ENCODE data around the gene LRRN4. TPM values are rescaled to one million over a fixed set of nuclear protein-coding genes. Genes with fewer than 3 reads are reported as not detected.
"Not testable (repeated sequence)": the region's sequence is repeated elsewhere in the genome, so short reads cannot be mapped to it uniquely, and the experiment has no call there.

Gene LRRN4
- polyA plus RNA-seq, 4 donors: 0.06 to 0.15 TPM; not detected in 2

DNA sequence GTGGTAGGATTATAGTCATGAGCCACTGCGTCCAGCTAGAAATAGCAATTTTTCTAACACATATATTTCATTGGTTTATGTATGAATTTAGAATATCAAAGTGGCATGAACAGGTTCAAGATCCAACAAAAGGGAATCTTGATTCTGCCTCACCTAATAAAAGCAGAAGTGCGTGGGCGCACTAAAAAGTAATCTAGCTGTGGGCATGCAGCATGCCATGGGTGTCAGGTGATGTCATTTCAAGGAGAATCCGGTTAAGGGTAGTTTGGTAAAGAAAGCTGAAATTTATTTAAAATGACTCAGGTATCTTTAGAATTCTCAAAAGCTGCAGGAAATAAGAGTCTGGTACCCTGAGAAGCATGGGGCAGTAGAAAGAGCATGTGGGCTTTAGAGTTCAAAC is 17.6 kb downstream of the LRRN4 start:
- no peak for DNase-seq
- WGBS, 3 donors: 96 to 98% (median 98%) methylated on average over 4 of the region's 4 CpGs
- Histone ChIP-seq H3K27ac (ENCODE audit: low read depth in 1 of 3, low read length in 2 of 3) (no peak overlapping the region), H3K4me1 (ENCODE audit: control insufficient read depth in 3 of 3, insufficient read depth in 2 of 3, low read depth in 1 of 3, low read length in 2 of 3) (no peaks in the 10 kb centered on the region), H3K4me3 (ENCODE audit: low read depth in 1 of 3, low read length in 3 of 3) (no peak overlapping the region), H3K9me3 (ENCODE audit: control insufficient read depth in 2 of 2, insufficient read depth in 1 of 2, low read depth in 1 of 2, low read length in 1 of 2) (no peaks in the 10 kb centered on the region), H3K36me3 (ENCODE audit: control insufficient read depth in 3 of 3, insufficient read depth in 2 of 3, low read depth in 1 of 3, low read length in 3 of 3) (peaks cover 22 to 37% (median 33%) of the 10 kb centered on the region in 3 donors), H3K27me3 (ENCODE audit: control insufficient read depth in 3 of 3, insufficient read depth in 3 of 3, low read length in 3 of 3) (no peaks in the 10 kb centered on the region)
- no peak for FAIRE-seq

DNA sequence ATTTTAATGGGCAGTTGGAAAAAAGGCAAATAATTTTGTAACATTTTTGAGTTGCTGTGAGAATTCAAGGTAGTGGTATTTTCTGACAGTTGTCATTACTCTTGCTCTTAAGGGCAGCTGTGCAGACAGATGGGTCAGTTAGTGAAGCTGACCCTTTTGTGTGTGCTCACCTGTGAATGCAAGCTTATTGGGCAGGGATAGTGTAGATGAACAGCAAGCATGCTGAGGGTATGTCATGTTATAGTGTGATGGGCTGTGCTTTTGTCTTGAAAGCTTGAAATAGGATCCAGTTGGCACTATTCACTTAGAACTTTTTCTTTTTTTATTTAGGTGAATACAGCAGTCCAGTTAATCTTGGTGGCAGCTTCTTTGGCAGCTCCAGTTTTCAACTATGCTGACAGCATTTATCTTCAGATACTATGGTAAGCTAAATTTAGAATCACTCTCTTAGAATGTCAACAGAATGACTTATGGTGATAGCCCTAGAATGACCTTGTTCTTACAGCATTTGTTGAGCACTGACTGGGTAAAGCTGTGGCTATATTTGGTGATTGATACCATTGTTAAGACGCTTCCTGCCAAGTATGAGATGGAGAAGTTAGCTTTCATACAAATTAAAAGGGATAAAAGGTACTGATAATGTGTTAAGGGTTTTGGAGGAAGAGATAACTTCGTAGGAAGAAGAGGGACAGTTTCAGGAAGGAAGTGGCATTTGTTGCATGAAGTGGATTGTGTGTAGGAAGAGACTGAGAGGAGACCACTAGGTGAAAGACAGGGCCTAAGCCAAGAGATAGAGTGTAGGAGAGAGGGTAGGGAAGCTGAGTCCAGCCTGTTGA is 19.5 kb downstream of the LRRN4 start:
- Histone ChIP-seq H3K9me3 (ENCODE audit: control insufficient read depth in 2 of 2, insufficient read depth in 1 of 2, low read depth in 1 of 2, low read length in 1 of 2) (no peaks in the 10 kb centered on the region), H3K27ac (ENCODE audit: low read depth in 1 of 3, low read length in 2 of 3) (no peak overlapping the region), H3K36me3 (ENCODE audit: control insufficient read depth in 3 of 3, insufficient read depth in 2 of 3, low read depth in 1 of 3, low read length in 3 of 3) (peaks cover 13 to 34% (median 22%) of the 10 kb centered on the region in 3 donors), H3K4me1 (ENCODE audit: control insufficient read depth in 3 of 3, insufficient read depth in 2 of 3, low read depth in 1 of 3, low read length in 2 of 3) (no peaks in the 10 kb centered on the region), H3K4me3 (ENCODE audit: low read depth in 1 of 3, low read length in 3 of 3) (no peak overlapping the region), H3K27me3 (ENCODE audit: control insufficient read depth in 3 of 3, insufficient read depth in 3 of 3, low read length in 3 of 3) (no peaks in the 10 kb centered on the region)
- DNase-seq: no peak
- no peak for FAIRE-seq
- 57 to 74% (median 63%) methylated on average over 2 of the region's 2 CpGs for WGBS, 3 donors

DNA sequence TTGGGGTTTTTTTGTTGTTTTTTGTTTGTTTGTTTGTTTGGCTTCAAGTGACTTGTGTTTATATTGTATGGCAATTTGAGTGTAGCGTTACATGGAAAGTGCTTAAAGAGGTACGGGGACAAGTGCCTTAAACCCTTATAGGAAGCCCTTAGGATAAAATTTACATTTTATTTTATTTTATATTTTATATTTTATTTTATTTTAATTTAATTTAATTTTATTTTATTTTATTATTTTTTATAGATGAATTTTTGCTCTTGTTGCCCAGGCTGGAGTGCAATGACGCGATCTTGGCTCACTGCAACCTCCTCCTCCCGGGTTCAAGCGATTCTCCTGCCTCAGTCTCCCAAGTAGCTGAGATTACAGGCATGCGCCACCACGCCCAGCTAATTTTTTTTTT is 21.0 kb downstream of the LRRN4 start:
- H3K9me3 ChIP-seq (ENCODE audit: control insufficient read depth in 2 of 2, insufficient read depth in 1 of 2, low read depth in 1 of 2, low read length in 1 of 2); H3K4me3 ChIP-seq (ENCODE audit: low read depth in 1 of 3, low read length in 3 of 3); H3K27ac ChIP-seq (ENCODE audit: low read depth in 1 of 3, low read length in 2 of 3); H3K27me3 ChIP-seq (ENCODE audit: control insufficient read depth in 3 of 3, insufficient read depth in 3 of 3, low read length in 3 of 3); H3K4me1 ChIP-seq (ENCODE audit: control insufficient read depth in 3 of 3, insufficient read depth in 2 of 3, low read depth in 1 of 3, low read length in 2 of 3); DNase-seq; FAIRE-seq: not testable (repeated sequence)
- peaks cover 13 to 30% (median 22%) of the 10 kb centered on the region in 3 donors for H3K36me3 ChIP-seq (ENCODE audit: control insufficient read depth in 3 of 3, insufficient read depth in 2 of 3, low read depth in 1 of 3, low read length in 3 of 3)
- 91 to 96% (median 95%) methylated on average over 8 of the region's 8 CpGs for WGBS, 3 donors

DNA sequence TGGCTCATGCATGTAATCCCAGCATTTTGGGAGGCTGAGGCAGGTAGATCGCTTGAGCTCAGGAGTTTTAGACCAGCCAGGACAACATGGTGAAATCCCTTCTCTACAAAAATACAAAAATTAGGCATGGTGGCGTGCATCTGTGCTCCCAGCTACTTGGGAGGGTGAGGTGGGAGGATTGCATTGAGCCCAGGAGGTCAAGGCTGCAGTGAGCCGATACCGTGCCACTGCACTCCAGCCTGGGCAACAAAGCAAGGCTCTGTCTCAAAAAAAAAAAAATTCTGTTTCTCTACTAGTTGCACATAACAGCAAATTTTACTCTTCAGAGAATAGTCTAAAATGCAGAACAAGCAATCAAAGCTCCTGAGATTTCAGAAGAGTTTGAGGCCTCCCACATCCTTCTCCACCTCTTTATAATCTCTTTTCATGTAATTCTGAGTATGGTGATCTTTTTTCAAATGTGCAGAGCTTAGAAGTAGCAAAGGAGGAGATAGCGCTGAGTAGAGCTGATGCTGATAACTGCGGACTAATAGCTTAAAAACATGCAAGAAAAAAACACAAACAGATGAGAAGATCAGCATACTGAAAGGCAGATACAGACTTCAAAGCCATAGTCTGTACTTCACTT is 23.3 kb downstream of the LRRN4 start:
- Histone ChIP-seq H3K36me3 (ENCODE audit: control insufficient read depth in 3 of 3, insufficient read depth in 2 of 3, low read depth in 1 of 3, low read length in 3 of 3) (peaks cover 13 to 30% (median 18%) of the 10 kb centered on the region in 3 donors), H3K27ac (ENCODE audit: low read depth in 1 of 3, low read length in 2 of 3) (no peak overlapping the region), H3K4me1 (ENCODE audit: control insufficient read depth in 3 of 3, insufficient read depth in 2 of 3, low read depth in 1 of 3, low read length in 2 of 3) (no peaks in the 10 kb centered on the region), H3K27me3 (ENCODE audit: control insufficient read depth in 3 of 3, insufficient read depth in 3 of 3, low read length in 3 of 3) (no peaks in the 10 kb centered on the region), H3K9me3 (ENCODE audit: control insufficient read depth in 2 of 2, insufficient read depth in 1 of 2, low read depth in 1 of 2, low read length in 1 of 2) (no peaks in the 10 kb centered on the region), H3K4me3 (ENCODE audit: low read depth in 1 of 3, low read length in 3 of 3) (no peak overlapping the region)
- WGBS, 3 donors: 83 to 84% (median 84%) methylated on average over 6 of the region's 6 CpGs
- FAIRE-seq (no peak), DNase-seq (no peak)

DNA sequence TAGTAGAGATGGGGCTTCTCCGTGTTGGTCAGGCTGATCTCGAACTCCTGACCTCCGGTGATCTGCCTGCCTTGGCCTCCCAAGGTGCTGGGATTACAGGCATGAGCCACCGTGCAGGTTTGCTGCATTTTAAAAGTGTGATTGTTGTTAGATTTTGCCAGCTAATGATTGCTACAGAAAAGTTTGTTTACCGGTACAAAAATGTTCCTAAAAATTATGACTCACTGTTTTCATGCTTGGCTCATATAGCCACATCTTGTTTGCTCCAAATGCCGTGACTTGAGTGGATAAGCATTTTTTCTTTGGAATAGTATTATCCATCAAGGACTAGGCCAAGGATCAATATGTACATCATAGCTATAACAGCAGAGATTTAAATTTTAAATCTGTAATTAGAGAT is 24.3 kb downstream of the LRRN4 start:
- H3K4me1 ChIP-seq (ENCODE audit: control insufficient read depth in 3 of 3, insufficient read depth in 2 of 3, low read depth in 1 of 3, low read length in 2 of 3): no peaks in the 10 kb centered on the region

DNA sequence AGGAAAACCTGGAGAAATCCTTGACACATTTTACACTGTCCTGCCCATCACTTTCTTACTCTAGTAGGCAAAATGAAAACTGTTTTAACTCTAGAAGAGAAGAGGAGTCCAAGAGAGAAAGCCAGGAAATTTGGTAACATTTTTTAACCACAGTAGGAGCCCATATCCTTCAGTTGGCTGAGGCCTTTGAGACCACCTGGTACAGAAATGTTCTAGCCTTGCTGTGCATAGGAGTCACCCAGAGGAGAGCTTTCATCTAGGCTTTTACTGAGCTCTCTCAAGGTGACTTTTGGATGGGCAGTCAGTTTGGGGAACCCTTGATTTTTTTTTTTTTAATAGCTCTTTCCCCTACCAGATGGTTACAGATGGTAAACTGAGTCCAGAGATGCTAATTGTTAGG is 25.0 kb downstream of the LRRN4 start:
- DNase-seq (no peak), FAIRE-seq (no peak)
- Histone ChIP-seq H3K27me3 (ENCODE audit: control insufficient read depth in 3 of 3, insufficient read depth in 3 of 3, low read length in 3 of 3) (no peaks in the 10 kb centered on the region), H3K4me1 (ENCODE audit: control insufficient read depth in 3 of 3, insufficient read depth in 2 of 3, low read depth in 1 of 3, low read length in 2 of 3) (no peaks in the 10 kb centered on the region), H3K9me3 (ENCODE audit: control insufficient read depth in 2 of 2, insufficient read depth in 1 of 2, low read depth in 1 of 2, low read length in 1 of 2) (peaks cover 0 to 12% of the 10 kb centered on the region in 2 donors), H3K4me3 (ENCODE audit: low read depth in 1 of 3, low read length in 3 of 3) (no peak overlapping the region), H3K27ac (ENCODE audit: low read depth in 1 of 3, low read length in 2 of 3) (no peak overlapping the region), H3K36me3 (ENCODE audit: control insufficient read depth in 3 of 3, insufficient read depth in 2 of 3, low read depth in 1 of 3, low read length in 3 of 3) (peaks cover 7 to 37% (median 22%) of the 10 kb centered on the region in 3 donors)

More for the DNA sequence above, 24.3 kb downstream of the LRRN4 start:
- peaks cover 0 to 5% of the 10 kb centered on the region in 2 donors for H3K9me3 ChIP-seq (ENCODE audit: control insufficient read depth in 2 of 2, insufficient read depth in 1 of 2, low read depth in 1 of 2, low read length in 1 of 2)
- DNase-seq (no peak), FAIRE-seq (no peak)
- H3K27ac ChIP-seq (ENCODE audit: low read depth in 1 of 3, low read length in 2 of 3): no peak overlapping the region
- H3K36me3 ChIP-seq (ENCODE audit: control insufficient read depth in 3 of 3, insufficient read depth in 2 of 3, low read depth in 1 of 3, low read length in 3 of 3): peaks cover 11 to 30% (median 21%) of the 10 kb centered on the region in 3 donors
- WGBS, 3 donors: 81 to 86% (median 86%) methylated on average over 6 of the region's 6 CpGs
- H3K27me3 ChIP-seq (ENCODE audit: control insufficient read depth in 3 of 3, insufficient read depth in 3 of 3, low read length in 3 of 3): no peaks in the 10 kb centered on the region
- no peak overlapping the region for H3K4me3 ChIP-seq (ENCODE audit: low read depth in 1 of 3, low read length in 3 of 3)

DNA sequence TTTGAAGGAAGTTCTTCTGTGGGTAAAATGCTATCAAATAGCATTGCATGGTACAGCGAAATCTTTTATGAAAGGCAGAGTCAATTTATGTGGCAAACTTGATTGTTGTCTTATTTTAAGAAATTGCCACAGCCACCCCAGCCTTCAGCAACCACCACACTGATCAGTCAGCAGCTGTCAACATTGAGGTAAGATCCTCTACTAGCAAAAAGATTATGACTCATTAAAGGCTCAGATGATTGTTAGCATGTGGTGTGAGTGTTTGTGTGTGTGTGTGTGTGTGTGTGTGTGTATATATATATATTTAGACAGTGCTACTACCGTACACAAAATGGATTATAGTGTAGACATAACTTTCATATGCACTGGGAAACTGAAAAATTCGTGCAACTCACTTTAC is 27.8 kb downstream of the LRRN4 start:
- no peak for FAIRE-seq
- peaks cover 3 to 35% (median 20%) of the 10 kb centered on the region in 3 donors for H3K36me3 ChIP-seq (ENCODE audit: control insufficient read depth in 3 of 3, insufficient read depth in 2 of 3, low read depth in 1 of 3, low read length in 3 of 3)

DNA sequence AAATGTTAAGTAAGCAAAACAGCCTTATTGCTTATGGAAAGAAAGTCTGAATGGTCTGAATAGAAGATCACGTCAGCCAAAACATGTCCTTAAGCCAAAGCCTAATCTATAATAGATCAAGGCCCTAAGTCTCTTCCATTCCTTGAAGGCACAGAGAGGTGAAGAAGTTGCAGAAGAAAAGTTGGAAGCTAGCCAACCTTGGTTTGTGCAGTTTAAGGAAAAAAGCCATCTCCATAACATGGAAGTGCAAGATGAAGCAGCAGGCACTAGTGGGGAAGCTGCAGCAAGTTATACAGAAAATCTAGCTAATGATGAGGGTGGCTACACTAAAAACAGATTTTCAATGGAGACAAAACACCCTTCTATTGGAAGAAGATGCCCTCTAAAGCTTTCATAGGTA is 29.1 kb downstream of the LRRN4 start:
- Histone ChIP-seq H3K4me1 (ENCODE audit: control insufficient read depth in 3 of 3, insufficient read depth in 2 of 3, low read depth in 1 of 3, low read length in 2 of 3) (no peaks in the 10 kb centered on the region), H3K36me3 (ENCODE audit: control insufficient read depth in 3 of 3, insufficient read depth in 2 of 3, low read depth in 1 of 3, low read length in 3 of 3) (peaks cover 3 to 35% (median 20%) of the 10 kb centered on the region in 3 donors), H3K27me3 (ENCODE audit: control insufficient read depth in 3 of 3, insufficient read depth in 3 of 3, low read length in 3 of 3) (no peaks in the 10 kb centered on the region), H3K9me3 (ENCODE audit: control insufficient read depth in 2 of 2, insufficient read depth in 1 of 2, low read depth in 1 of 2, low read length in 1 of 2) (peaks cover 0 to 19% of the 10 kb centered on the region in 2 donors), H3K27ac (ENCODE audit: low read depth in 1 of 3, low read length in 2 of 3) (no peak overlapping the region), H3K4me3 (ENCODE audit: low read depth in 1 of 3, low read length in 3 of 3) (no peak overlapping the region)
- FAIRE-seq: no peak
- DNase-seq: no peak
- 95 to 100% (median 97%) methylated on average over 1 of the region's 1 CpG for WGBS, 3 donors

More for the DNA sequence above, 27.8 kb downstream of the LRRN4 start:
- no peaks in the 10 kb centered on the region for H3K4me1 ChIP-seq (ENCODE audit: control insufficient read depth in 3 of 3, insufficient read depth in 2 of 3, low read depth in 1 of 3, low read length in 2 of 3)
- H3K27me3 ChIP-seq (ENCODE audit: control insufficient read depth in 3 of 3, insufficient read depth in 3 of 3, low read length in 3 of 3): no peaks in the 10 kb centered on the region
- no peak overlapping the region for H3K27ac ChIP-seq (ENCODE audit: low read depth in 1 of 3, low read length in 2 of 3)
- WGBS, 3 donors: 85 to 88% (median 88%) methylated on average over 3 of the region's 3 CpGs
- H3K9me3 ChIP-seq (ENCODE audit: control insufficient read depth in 2 of 2, insufficient read depth in 1 of 2, low read depth in 1 of 2, low read length in 1 of 2): peaks cover 0 to 19% of the 10 kb centered on the region in 2 donors
- no peak overlapping the region for H3K4me3 ChIP-seq (ENCODE audit: low read depth in 1 of 3, low read length in 3 of 3)
- DNase-seq: no peak

Data from small intestine (tissue), 7 donors.